ENCODE results near the gene RIC1. TPM values are rescaled to one million over a fixed set of nuclear protein-coding genes. Genes with fewer than 3 reads are reported as not detected.
"Not testable (repeated sequence)": the region's sequence is repeated elsewhere in the genome, so short reads cannot be mapped to it uniquely, and the experiment has no call there.

RIC1 gene
- polyA plus RNA-seq, 3 donors from 2014 or later, result 4.9 to 6.3 (median 5.2) TPM

DNA sequence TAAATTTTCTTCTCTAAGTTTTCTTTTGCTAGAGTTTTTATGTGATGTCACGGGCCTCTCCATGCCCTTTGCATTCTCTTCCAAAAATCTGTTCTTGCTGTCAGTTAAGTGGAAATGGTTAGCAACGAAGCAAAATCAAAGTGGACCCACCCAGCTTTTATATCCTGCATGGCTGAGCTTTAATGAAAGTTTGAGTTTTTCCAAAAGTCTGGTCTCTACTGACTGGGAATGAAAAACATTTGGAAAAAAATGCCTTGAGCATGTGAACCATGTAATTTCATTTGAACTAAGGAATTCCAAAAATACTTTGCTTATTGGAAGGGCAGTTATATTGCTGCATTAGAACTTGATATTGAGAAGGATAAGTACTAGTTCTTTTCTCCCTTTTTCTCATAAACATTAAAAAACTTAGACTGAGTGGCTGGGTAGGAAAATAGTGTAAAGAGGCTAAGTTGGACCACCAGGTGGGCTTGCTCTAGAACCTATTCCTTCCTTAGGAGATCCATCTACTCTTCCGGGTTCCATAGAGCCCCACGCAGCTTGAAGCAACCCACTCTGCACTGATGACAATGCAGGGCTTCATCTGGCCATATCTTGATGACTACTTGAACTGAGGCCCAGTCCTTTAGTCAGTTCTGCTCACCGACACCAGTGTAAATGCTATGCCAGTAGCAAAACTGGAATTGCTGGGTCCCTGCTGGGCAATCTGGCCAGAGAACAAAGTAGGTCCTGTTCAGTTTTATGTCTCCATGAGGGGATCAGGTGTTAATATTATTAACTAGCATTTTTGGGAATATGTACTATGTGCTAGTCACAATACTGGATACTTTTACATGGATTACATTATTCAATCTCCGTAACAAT lies 17.4 kb upstream of the RIC1 start:
- DNase-seq, result no peak
- Mint-ChIP-seq H3K4me3 (no peak overlapping the region), H3K36me3 (no peaks in the 10 kb centered on the region), H3K9me3 (no peaks in the 10 kb centered on the region), H3K4me1 (peaks cover 10 to 12% of the 10 kb centered on the region in 2 donors), H3K27ac (peak overlapping the region in 1 of 6 donors; percentile 49), H3K27me3 (ENCODE audit: low read depth in 3 of 3) (peaks cover 0 to 2% (median 1%) of the 10 kb centered on the region in 3 donors)

DNA sequence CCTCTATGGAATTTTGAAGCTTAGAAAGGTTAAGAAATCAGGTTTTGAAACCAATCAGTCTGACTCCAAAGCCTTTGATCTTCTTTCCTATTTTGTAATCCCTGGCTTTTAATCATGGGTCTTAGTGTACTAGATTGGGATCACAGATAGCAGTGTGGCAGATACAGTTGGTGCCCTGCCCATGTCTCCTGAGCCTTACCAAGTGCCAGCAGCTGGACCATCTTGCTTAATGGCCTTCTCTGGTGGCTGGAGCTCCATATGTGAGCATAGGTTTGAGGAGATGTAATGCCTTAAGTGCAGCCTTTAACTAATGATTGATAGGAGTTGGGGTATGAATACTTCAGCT lies 16.7 kb upstream of the RIC1 start:
- Mint-ChIP-seq H3K27me3 (ENCODE audit: low read depth in 3 of 3) (peaks cover 0 to 2% (median under 1%) of the 10 kb centered on the region in 3 donors), H3K36me3 (no peaks in the 10 kb centered on the region), H3K4me1 (peaks cover 10 to 12% of the 10 kb centered on the region in 2 donors), H3K9me3 (no peaks in the 10 kb centered on the region), H3K4me3 (no peak overlapping the region), H3K27ac (no peak overlapping the region)
- DNase-seq, result no peak

DNA sequence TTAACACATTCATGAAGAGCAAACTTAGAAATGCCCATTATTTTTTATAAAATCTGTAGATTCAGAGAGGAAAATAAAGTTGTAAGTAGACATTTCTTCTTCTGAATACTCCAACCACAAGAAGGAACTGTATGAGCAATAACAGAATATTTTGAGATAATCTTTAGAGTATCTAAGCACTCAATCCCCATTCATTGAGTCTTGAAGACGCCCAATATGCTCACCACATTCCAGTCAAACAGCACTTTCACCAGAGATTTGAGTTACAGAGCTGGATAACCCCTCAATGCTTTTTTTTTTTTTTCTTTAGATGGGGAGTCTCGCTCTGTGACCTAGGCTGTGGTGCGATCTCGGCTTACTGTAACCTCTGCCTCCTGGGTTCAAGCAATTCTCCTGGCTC lies 14.7 kb upstream of the RIC1 start:
- Mint-ChIP-seq H3K36me3 (peaks cover 0 to 3% (median 0%) of the 10 kb centered on the region in 3 donors), H3K9me3 (no peaks in the 10 kb centered on the region), H3K27me3 (ENCODE audit: low read depth in 3 of 3) (peaks cover 0 to 2% (median 0%) of the 10 kb centered on the region in 3 donors), H3K27ac (no peak overlapping the region), H3K4me3 (no peak overlapping the region), H3K4me1 (peaks cover 5 to 11% of the 10 kb centered on the region in 2 donors)
- DNase-seq, result no peak

DNA sequence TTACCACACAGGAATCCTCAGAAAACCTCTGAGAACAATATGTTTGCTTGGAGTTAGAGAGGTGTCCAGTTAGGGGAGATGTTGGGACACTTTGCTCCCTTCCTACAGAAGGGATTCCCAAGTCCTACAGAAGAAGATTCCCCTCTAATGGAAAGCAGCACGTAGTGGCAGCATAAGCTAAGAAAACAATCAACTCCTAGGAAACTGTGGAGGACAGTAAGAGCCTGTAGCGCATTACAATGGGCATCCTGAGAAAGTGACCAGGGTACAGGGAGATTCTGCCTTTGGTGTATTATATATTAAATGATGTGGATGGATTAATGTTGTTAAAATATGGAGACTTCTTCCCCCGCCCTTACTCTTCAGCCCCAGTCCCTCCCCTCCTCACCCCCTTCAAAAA lies 13.9 kb upstream of the RIC1 start:
- Mint-ChIP-seq H3K27ac (no peak overlapping the region), H3K36me3 (peaks cover 0 to 3% (median 0%) of the 10 kb centered on the region in 3 donors), H3K4me3 (no peak overlapping the region), H3K27me3 (ENCODE audit: low read depth in 3 of 3) (peaks cover 0 to 2% (median 0%) of the 10 kb centered on the region in 3 donors), H3K4me1 (peaks cover 5 to 9% of the 10 kb centered on the region in 2 donors), H3K9me3 (no peaks in the 10 kb centered on the region)
- DNase-seq, result no peak

DNA sequence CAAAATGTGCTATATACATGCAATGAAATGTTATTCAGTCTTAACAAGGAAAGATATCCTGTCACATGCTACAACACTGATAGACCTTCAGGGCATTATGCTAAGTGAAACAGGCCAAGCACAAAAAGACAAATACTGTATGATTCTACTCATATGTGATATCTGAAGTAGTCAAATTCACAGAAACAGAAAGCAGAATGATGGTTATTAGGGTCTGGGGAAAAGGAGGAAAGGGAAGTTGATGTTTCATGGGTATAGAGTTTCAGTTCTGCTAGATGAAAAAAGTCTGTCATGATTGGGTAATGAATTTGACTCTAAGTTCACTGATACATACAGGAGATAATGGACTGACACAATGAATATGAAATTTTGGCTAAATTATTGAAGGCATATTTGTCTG lies 11.2 kb upstream of the RIC1 start:
- H3K4me1 Mint-ChIP-seq, result peaks cover 5 to 9% of the 10 kb centered on the region in 2 donors
- peak overlapping the region in 1 of 6 donors; percentile 51 for H3K27ac Mint-ChIP-seq

DNA sequence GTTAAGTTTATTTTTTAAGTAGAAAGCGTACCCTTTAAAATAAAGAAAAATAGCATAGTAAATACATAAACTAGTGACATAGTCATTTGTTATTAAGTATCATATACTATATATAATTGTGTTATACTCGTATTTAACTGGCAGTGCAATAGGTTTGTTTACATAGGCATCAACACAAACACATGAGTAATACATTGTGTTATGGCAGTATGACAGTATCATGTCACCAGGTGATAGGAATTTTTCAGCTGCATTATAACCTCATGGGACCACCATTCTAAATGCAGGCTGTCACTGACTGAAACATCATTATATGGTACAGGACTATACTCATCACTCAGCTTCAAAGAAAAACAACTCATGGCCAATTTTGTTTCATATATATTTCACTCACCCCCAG lies 8.4 kb upstream of the RIC1 start:
- DNase-seq, result no peak
- Mint-ChIP-seq H3K4me1 (peaks cover 10 to 15% of the 10 kb centered on the region in 2 donors), H3K4me3 (no peak overlapping the region), H3K36me3 (peaks cover 0 to 3% (median 0%) of the 10 kb centered on the region in 3 donors), H3K27me3 (ENCODE audit: low read depth in 3 of 3) (no peaks in the 10 kb centered on the region), H3K9me3 (no peaks in the 10 kb centered on the region), H3K27ac (no peak overlapping the region)

More for the DNA sequence above, 11.2 kb upstream of the RIC1 start:
- Mint-ChIP-seq H3K36me3 (peaks cover 0 to 3% (median 0%) of the 10 kb centered on the region in 3 donors), H3K9me3 (no peaks in the 10 kb centered on the region), H3K4me3 (no peak overlapping the region), H3K27me3 (ENCODE audit: low read depth in 3 of 3) (peaks cover 0 to 2% (median 0%) of the 10 kb centered on the region in 3 donors)
- DNase-seq, result no peak

GRCh38 chr9:5621327-5621726 lies 7.6 kb upstream of the RIC1 start:
- Mint-ChIP-seq H3K9me3 (no peaks in the 10 kb centered on the region), H3K27ac (no peak overlapping the region), H3K4me3 (no peak overlapping the region), H3K4me1 (peaks cover 12 to 15% of the 10 kb centered on the region in 2 donors), H3K27me3 (ENCODE audit: low read depth in 3 of 3) (no peaks in the 10 kb centered on the region), H3K36me3 (peaks cover 0 to 3% (median 0%) of the 10 kb centered on the region in 3 donors)
- no peak for DNase-seq

- Mint-ChIP-seq H3K36me3 (peaks cover 0 to 3% (median 0%) of the 10 kb centered on the region in 3 donors), H3K9me3 (no peaks in the 10 kb centered on the region), H3K27ac (no peak overlapping the region), H3K4me1 (peaks cover 17 to 20% of the 10 kb centered on the region in 2 donors), H3K27me3 (ENCODE audit: low read depth in 3 of 3) (no peaks in the 10 kb centered on the region), H3K4me3 (no peak overlapping the region)
- DNase-seq, result no peak
Measured at GRCh38 chr9:5622016-5622415, 6.9 kb upstream of the RIC1 start.

- H3K27ac Mint-ChIP-seq, result peak overlapping the region in 1 of 6 donors; percentile 8
- peaks cover 25 to 28% of the 10 kb centered on the region in 2 donors for H3K4me1 Mint-ChIP-seq
- H3K4me3 Mint-ChIP-seq, result peak overlapping the region in 1 of 5 donors; percentile 12
- DNase-seq, result no peak
- H3K36me3 Mint-ChIP-seq, result no peaks in the 10 kb centered on the region
- H3K9me3 Mint-ChIP-seq, result no peaks in the 10 kb centered on the region
- peaks cover 7 to 12% (median 10%) of the 10 kb centered on the region in 3 donors for H3K27me3 Mint-ChIP-seq (ENCODE audit: low read depth in 3 of 3)
Measured at GRCh38 chr9:5624655-5625054, 4.3 kb upstream of the RIC1 start.

- Mint-ChIP-seq H3K4me3 (peak overlapping the region; percentile 93 to 99 (median 98)), H3K36me3 (no peaks in the 10 kb centered on the region), H3K27me3 (ENCODE audit: low read depth in 3 of 3) (peaks cover 10 to 15% (median 10%) of the 10 kb centered on the region in 3 donors), H3K27ac (peak overlapping the region; percentile 89 to 97 (median 94)), H3K4me1 (peaks cover 41 to 49% of the 10 kb centered on the region in 2 donors), H3K9me3 (no peaks in the 10 kb centered on the region)
- peak; percentile 14 to 28 (median 14) for DNase-seq
Measured at GRCh38 chr9:5626727-5627634, 1.9 kb upstream of the RIC1 start.

GRCh38 chr9:5627686-5628085 lies 1.2 kb upstream of the RIC1 start:
- DNase-seq, H3K36me3 Mint-ChIP-seq, H3K9me3 Mint-ChIP-seq: not testable (repeated sequence)
- Mint-ChIP-seq H3K27ac (peak overlapping the region; percentile 89 to 97 (median 94)), H3K4me3 (peak overlapping the region; percentile 93 to 99 (median 98)), H3K4me1 (peaks cover 42 to 56% of the 10 kb centered on the region in 2 donors), H3K27me3 (ENCODE audit: low read depth in 3 of 3) (peaks cover 10 to 15% (median 10%) of the 10 kb centered on the region in 3 donors)

- Mint-ChIP-seq H3K27ac (peak overlapping the region; percentile 89 to 97 (median 94)), H3K36me3 (no peaks in the 10 kb centered on the region), H3K27me3 (ENCODE audit: low read depth in 3 of 3) (peaks cover 10 to 15% (median 10%) of the 10 kb centered on the region in 3 donors), H3K4me3 (peak overlapping the region; percentile 93 to 99 (median 98)), H3K4me1 (peaks cover 42 to 58% of the 10 kb centered on the region in 2 donors), H3K9me3 (no peaks in the 10 kb centered on the region)
- DNase-seq, result no peak
Measured at GRCh38 chr9:5628183-5628529, 751 bp upstream of the RIC1 start.

- H3K4me1 Mint-ChIP-seq, result peaks cover 45 to 69% of the 10 kb centered on the region in 2 donors
- H3K4me3 Mint-ChIP-seq, result peak overlapping the region; percentile 95 to 99 (median 98)
- H3K36me3 Mint-ChIP-seq, result no peaks in the 10 kb centered on the region
- peak in 2 of 3 donors; percentile 9 to 13 for DNase-seq
- H3K27me3 Mint-ChIP-seq (ENCODE audit: low read depth in 3 of 3), result peaks cover 10 to 15% (median 10%) of the 10 kb centered on the region in 3 donors
- H3K9me3 Mint-ChIP-seq, result no peaks in the 10 kb centered on the region
- H3K27ac Mint-ChIP-seq, result peak overlapping the region; percentile 82 to 97 (median 94)
Measured at GRCh38 chr9:5629312-5630080, 589 bp downstream of the RIC1 start.

All from immature natural killer cell (primary cell).